ENCODE data around the gene FMNL3. TPM values are rescaled to one million over a fixed set of nuclear protein-coding genes. Genes with fewer than 3 reads are reported as not detected.
"Not testable (repeated sequence)": the region's sequence is repeated elsewhere in the genome, so short reads cannot be mapped to it uniquely, and the experiment has no call there.

Gene FMNL3
- total RNA-seq, 1 experiment from 2014 or later, result 39.2 TPM

GRCh38 chr12:49730568-49731101 is 23.4 kb upstream of the FMNL3 start:
- Histone ChIP-seq H3K27ac (no peak overlapping the region), H3K27me3 (peaks cover 3% of the 10 kb centered on the region; the same call in 1 of the 2 replicates), H3K9me3 (replicated peaks) (no peaks in the 10 kb centered on the region), H3K4me1 (no peaks in the 10 kb centered on the region), H3K4me3 (no peak overlapping the region), H3K36me3 (no peaks in the 10 kb centered on the region)
- no peak for DNase-seq

DNA sequence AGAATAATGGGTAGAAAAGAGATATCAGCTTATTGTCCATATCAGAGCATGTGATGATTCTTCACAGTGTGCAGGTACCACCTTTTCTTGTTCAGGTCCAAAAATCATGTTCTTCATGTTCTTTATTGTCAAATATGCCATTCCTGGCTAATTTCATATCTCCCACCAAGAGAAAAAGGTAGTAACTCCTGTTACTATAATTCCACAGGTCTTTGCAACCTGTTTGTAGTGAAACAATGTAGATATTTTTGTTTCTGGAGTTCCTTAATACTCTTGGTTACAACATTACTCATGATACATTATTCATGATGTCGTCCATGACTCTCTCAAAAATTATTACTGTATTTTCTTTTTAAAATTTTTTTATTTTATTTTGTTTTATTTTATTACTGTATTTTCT is 22.8 kb upstream of the FMNL3 start:
- H3K27me3 ChIP-seq, result peaks cover 3% of the 10 kb centered on the region; the same call in 1 of the 2 replicates
- H3K4me1 ChIP-seq, result no peaks in the 10 kb centered on the region
- H3K9me3 ChIP-seq (replicated peaks), result no peaks in the 10 kb centered on the region
- no peak for DNase-seq
- no peak overlapping the region for H3K27ac ChIP-seq
- no peak overlapping the region for H3K4me3 ChIP-seq
- no peaks in the 10 kb centered on the region for H3K36me3 ChIP-seq

- no peak overlapping the region for H3K27ac ChIP-seq
- H3K4me1 ChIP-seq, result no peaks in the 10 kb centered on the region
- no peak for DNase-seq
- peaks cover 3% of the 10 kb centered on the region; the same call in 1 of the 2 replicates for H3K27me3 ChIP-seq
- H3K36me3 ChIP-seq, result no peaks in the 10 kb centered on the region
- H3K4me3 ChIP-seq, result no peak overlapping the region
- H3K9me3 ChIP-seq (replicated peaks), result no peaks in the 10 kb centered on the region
Measured at GRCh38 chr12:49728446-49728845, 21.2 kb upstream of the FMNL3 start.

- H3K4me1 ChIP-seq; H3K27me3 ChIP-seq; H3K36me3 ChIP-seq; H3K9me3 ChIP-seq (replicated peaks); H3K27ac ChIP-seq; H3K4me3 ChIP-seq; DNase-seq: not testable (repeated sequence)
Measured at GRCh38 chr12:49721355-49721754, 14.2 kb upstream of the FMNL3 start.

- Histone ChIP-seq H3K4me3 (no peak overlapping the region), H3K9me3 (replicated peaks) (no peaks in the 10 kb centered on the region), H3K36me3 (no peaks in the 10 kb centered on the region), H3K27me3 (no peaks in the 10 kb centered on the region), H3K4me1 (no peaks in the 10 kb centered on the region), H3K27ac (no peak overlapping the region)
- DNase-seq, result no peak
Measured at GRCh38 chr12:49720214-49720613, 13.0 kb upstream of the FMNL3 start.

- H3K27me3 ChIP-seq; H3K4me3 ChIP-seq; H3K9me3 ChIP-seq (replicated peaks); H3K27ac ChIP-seq; DNase-seq; H3K4me1 ChIP-seq; H3K36me3 ChIP-seq: not testable (repeated sequence)
Measured at GRCh38 chr12:49717800-49718199, 10.6 kb upstream of the FMNL3 start.

GRCh38 chr12:49716553-49716952 is 9.3 kb upstream of the FMNL3 start:
- H3K27ac ChIP-seq, result no peak overlapping the region
- DNase-seq, result no peak
- no peaks in the 10 kb centered on the region for H3K27me3 ChIP-seq
- no peaks in the 10 kb centered on the region for H3K4me1 ChIP-seq
- H3K4me3 ChIP-seq, result no peak overlapping the region
- H3K36me3 ChIP-seq, result no peaks in the 10 kb centered on the region
- H3K9me3 ChIP-seq (replicated peaks), result no peaks in the 10 kb centered on the region; the same call in 1 of the 2 replicates

DNA sequence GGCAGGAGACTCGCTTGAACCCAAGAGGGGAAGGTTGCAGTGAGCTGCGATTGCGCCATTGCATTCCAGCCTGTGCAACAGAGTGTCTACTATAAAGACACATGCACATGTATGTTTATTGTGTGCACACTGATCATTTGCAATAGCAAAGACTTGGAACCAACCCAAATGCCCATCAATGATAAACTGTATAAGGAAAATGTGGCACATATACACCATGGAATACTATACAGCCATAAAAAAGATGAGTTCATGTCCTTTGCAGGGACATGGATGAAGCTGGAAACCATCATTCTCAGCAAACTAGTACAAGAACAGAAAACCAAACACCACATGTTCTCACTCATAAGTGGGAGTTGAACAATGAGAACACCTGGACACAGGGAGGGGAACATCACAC is 6.7 kb upstream of the FMNL3 start:
- not testable (repeated sequence) for H3K4me1 ChIP-seq; H3K36me3 ChIP-seq; DNase-seq; H3K27me3 ChIP-seq; H3K9me3 ChIP-seq (replicated peaks); H3K4me3 ChIP-seq; H3K27ac ChIP-seq

DNA sequence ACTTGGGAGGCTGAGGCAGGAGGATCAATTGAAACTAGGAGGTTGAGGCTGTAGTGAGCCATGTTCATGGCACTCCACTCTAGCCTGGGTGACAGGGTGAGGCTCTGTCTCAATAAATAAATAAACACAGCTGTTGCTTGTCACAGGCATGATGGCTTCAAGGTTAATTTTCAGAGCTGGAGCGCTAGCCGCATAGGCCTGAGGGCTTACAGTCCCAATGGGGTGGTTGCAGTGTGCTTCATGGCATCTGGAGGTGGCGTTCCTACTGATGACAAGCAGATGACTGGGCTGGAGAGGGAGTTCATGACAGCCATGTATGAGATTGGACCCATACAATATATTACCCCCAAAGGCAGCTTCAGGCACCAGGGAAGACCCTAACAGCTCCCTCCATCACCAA is 1.6 kb upstream of the FMNL3 start:
- H3K4me1 ChIP-seq, result peaks cover 11% of the 10 kb centered on the region
- no peaks in the 10 kb centered on the region for H3K36me3 ChIP-seq
- DNase-seq, result peak; percentile 32 to 46
- no peak overlapping the region for H3K27ac ChIP-seq
- no peak overlapping the region for H3K4me3 ChIP-seq
- no peaks in the 10 kb centered on the region for H3K27me3 ChIP-seq
- H3K9me3 ChIP-seq (replicated peaks), result no peaks in the 10 kb centered on the region; the same call in 1 of the 2 replicates

DNA sequence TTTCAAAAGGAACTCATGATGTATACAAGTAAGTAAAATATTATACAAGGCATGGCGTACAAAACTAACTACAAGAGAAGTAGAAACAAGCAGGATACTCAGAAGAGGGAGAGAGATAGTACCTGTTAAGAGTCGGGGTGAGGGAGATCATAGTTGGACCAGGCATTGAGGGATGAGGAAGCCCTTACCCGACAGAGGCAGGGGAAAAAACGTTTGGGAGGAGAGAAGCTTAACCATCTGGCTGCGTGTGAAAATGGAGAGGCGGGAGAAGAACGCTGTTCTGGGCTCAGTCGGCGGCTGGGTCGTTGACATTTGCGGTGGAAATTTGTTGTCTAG is 575 bp upstream of the FMNL3 start:
- Histone ChIP-seq H3K4me3 (peak overlapping the region; percentile 98), H3K36me3 (no peaks in the 10 kb centered on the region), H3K9me3 (replicated peaks) (no peaks in the 10 kb centered on the region; the same call in 1 of the 2 replicates), H3K27ac (no peak overlapping the region), H3K27me3 (no peaks in the 10 kb centered on the region), H3K4me1 (peaks cover 22% of the 10 kb centered on the region)
- no peak for DNase-seq

DNA sequence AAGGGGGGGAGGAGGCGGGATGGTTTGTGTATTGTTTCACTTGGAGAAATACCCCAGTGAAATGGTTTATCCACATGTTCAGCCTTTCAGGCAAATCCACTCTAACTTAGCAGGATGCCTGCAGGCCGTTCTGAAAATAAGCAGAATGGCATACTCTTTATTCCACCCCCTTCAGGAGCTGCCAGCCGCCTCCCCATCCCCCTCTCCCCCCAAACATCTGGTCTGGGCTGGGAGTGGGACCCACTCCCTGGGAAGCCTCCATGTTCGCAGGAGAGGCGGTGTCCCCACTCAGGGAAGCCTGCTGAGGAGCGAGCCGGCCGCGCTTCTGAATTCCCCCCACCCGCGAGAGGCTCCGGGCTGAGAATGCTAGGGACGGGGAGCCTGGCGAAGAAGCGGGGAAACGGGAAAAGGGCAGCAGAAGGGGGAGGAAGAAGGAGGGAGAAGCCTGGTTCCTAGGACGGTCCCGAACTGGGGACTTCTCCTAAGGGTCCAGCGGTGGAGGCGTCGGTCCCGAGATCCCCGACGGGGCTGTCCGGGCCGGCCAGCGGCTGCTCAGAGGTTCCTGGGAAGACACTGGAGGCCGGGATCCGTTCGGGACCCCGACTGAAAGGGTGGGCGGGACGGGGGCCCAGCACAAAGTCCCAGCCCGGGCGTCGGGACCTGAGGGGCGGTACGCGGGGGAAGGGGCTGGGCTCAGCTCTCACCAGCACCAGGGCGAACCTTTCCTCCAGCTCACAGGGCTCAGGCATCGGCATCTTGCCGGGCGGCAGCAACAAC is 666 bp downstream of the FMNL3 start:
- Histone ChIP-seq H3K4me1 (peaks cover 34% of the 10 kb centered on the region), H3K27ac (peak overlapping the region; percentile 72), H3K36me3 (no peaks in the 10 kb centered on the region), H3K9me3 (replicated peaks) (no peaks in the 10 kb centered on the region; the same call in 1 of the 2 replicates), H3K27me3 (no peaks in the 10 kb centered on the region), H3K4me3 (peak overlapping the region; percentile 98)
- DNase-seq, result peak; percentile 67 to 69

- DNase-seq, result peak; percentile 89 to 93
- Histone ChIP-seq H3K36me3 (no peaks in the 10 kb centered on the region), H3K9me3 (replicated peaks) (no peaks in the 10 kb centered on the region), H3K4me3 (peak overlapping the region; percentile 98), H3K4me1 (peaks cover 34% of the 10 kb centered on the region), H3K27ac (peak overlapping the region; percentile 72), H3K27me3 (no peaks in the 10 kb centered on the region)
Measured at GRCh38 chr12:49705479-49706134, 1.6 kb downstream of the FMNL3 start.

DNA sequence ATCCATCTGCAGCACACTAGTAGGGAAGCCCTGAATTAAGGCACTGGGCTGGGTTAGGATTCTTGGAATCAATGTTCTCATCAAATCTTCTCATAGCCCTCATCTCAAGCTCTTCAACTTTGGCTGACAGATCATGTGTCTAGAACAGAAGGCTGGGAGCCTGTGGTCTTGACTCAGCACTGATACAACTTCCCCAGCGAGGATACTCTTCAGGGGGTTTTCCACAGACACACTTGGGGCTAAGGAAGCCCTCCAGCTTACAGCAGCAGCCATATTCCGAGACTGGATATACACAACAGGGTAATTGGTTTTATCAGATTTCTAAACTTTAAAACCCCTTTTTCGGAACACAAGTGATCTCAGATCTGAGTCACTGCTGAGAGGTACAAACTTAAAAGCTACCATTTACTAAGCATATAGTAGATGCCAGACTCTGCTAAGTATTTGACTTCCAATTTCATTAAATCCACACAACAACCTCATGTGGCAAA is 3.5 kb downstream of the FMNL3 start:
- H3K36me3 ChIP-seq, result no peaks in the 10 kb centered on the region
- no peaks in the 10 kb centered on the region for H3K9me3 ChIP-seq (replicated peaks)
- H3K4me3 ChIP-seq, result no peak overlapping the region
- H3K4me1 ChIP-seq, result peaks cover 46% of the 10 kb centered on the region
- H3K27me3 ChIP-seq, result no peaks in the 10 kb centered on the region
- DNase-seq, result peak; percentile 23 to 50
- peak overlapping the region; percentile 87 for H3K27ac ChIP-seq

DNA sequence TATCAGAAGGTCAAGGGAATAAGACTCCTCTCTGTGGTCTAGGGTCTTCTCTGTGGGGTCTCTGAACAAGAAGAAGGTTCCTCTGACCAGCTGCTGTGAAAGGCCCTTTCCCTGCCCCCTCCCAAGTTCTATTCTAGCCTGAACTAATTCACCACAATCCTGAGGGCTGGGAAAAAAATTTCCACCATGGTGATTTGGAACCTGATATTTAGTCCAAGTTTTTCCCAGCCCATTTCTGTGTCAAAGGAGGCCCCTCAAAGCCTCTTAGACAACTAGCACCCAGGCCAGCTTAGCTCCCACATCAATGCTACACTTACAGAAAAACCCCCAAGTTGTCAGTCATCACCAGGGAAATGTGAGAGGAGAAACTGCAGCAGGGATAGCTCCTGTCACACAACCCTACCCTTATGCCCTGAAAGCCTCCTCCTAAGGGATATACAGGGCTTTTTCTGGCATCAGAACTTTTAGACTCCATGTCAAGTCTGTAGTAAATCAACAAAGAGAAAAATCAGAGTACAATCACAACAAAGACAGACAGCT is 4.5 kb downstream of the FMNL3 start:
- Histone ChIP-seq H3K36me3 (no peaks in the 10 kb centered on the region), H3K9me3 (replicated peaks) (no peaks in the 10 kb centered on the region), H3K27ac (peak overlapping the region; percentile 87), H3K4me3 (no peak overlapping the region), H3K4me1 (peaks cover 51% of the 10 kb centered on the region), H3K27me3 (no peaks in the 10 kb centered on the region)
- peak; percentile 75 to 95 for DNase-seq

GRCh38 chr12:49702009-49702408 is 5.2 kb downstream of the FMNL3 start:
- Histone ChIP-seq H3K36me3 (no peaks in the 10 kb centered on the region), H3K27me3 (no peaks in the 10 kb centered on the region), H3K4me3 (no peak overlapping the region), H3K27ac (peak overlapping the region; percentile 87), H3K9me3 (replicated peaks) (no peaks in the 10 kb centered on the region), H3K4me1 (peaks cover 51% of the 10 kb centered on the region)
- DNase-seq, result peak in 1 of 2 experiments; percentile 24

Data from SJCRH30 (cell line).